ENCODE data around the gene ASB9. TPM values are rescaled to one million over a fixed set of nuclear protein-coding genes. Genes with fewer than 3 reads are reported as not detected.

The ASB9 gene
- total and polyA plus RNA-seq, 4 donors = 2.4 to 11.3 (median 2.9) TPM

GRCh38 chrX:15235001-15235400 is 34.9 kb downstream of the ASB9 start:
- H3K9ac ChIP-seq (ENCODE audit: low read depth in 1 of 2, low read length in 2 of 2) = no peak overlapping the region
- H3K9me3 ChIP-seq (ENCODE audit: control insufficient read depth in 4 of 4, low read length in 3 of 4) = no peaks in the 10 kb centered on the region
- H3K36me3 ChIP-seq (ENCODE audit: control insufficient read depth in 4 of 4, insufficient read depth in 3 of 4, low read depth in 1 of 4, low read length in 3 of 4) = peaks cover 0 to 3% (median 0%) of the 10 kb centered on the region in 4 donors
- H3K4me1 ChIP-seq (ENCODE audit: control insufficient read depth in 4 of 4, insufficient read depth in 4 of 4, low read length in 3 of 4) = no peaks in the 10 kb centered on the region
- 90% methylated on average over 1 of the region's 1 CpG for WGBS
- TF ChIP-seq RXRA (IDR thresholded peaks at IDR 0.05) (no peak), HNF4G (IDR thresholded peaks at IDR 0.05) (no peak), RAD21 (IDR thresholded peaks at IDR 0.05) (no peak), TAF1 (conservative IDR thresholded peaks at IDR 0.05) (no peak), HNF4A (conservative IDR thresholded peaks at IDR 0.05) (no peak), FOXA1 (IDR thresholded peaks at IDR 0.05) (no peak), EGR1 (IDR thresholded peaks at IDR 0.05; ENCODE audit: low read depth in 2 of 2) (no peak)
- TF ChIP-seq, protein P1, sequence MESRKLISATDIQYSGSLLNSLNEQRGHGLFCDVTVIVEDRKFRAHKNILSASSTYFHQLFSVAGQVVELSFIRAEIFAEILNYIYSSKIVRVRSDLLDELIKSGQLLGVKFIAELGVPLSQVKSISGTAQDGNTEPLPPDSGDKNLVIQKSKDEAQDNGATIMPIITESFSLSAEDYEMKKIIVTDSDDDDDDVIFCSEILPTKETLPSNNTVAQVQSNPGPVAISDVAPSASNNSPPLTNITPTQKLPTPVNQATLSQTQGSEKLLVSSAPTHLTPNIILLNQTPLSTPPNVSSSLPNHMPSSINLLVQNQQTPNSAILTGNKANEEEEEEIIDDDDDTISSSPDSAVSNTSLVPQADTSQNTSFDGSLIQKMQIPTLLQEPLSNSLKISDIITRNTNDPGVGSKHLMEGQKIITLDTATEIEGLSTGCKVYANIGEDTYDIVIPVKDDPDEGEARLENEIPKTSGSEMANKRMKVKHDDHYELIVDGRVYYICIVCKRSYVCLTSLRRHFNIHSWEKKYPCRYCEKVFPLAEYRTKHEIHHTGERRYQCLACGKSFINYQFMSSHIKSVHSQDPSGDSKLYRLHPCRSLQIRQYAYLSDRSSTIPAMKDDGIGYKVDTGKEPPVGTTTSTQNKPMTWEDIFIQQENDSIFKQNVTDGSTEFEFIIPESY (IDR thresholded peaks at IDR 0.05) = no peak
- no peak overlapping the region for H3K27ac ChIP-seq (ENCODE audit: low read depth in 1 of 2, low read length in 2 of 2)
- no peak overlapping the region for H3K4me3 ChIP-seq (ENCODE audit: low read depth in 1 of 3, low read length in 3 of 3)
- H3K27me3 ChIP-seq (ENCODE audit: control insufficient read depth in 4 of 4, insufficient read depth in 4 of 4, low read length in 3 of 4) = peaks cover 0 to 4% (median 0%) of the 10 kb centered on the region in 4 donors
- no peak for DNase-seq (ENCODE audit: low spot score)

DNA sequence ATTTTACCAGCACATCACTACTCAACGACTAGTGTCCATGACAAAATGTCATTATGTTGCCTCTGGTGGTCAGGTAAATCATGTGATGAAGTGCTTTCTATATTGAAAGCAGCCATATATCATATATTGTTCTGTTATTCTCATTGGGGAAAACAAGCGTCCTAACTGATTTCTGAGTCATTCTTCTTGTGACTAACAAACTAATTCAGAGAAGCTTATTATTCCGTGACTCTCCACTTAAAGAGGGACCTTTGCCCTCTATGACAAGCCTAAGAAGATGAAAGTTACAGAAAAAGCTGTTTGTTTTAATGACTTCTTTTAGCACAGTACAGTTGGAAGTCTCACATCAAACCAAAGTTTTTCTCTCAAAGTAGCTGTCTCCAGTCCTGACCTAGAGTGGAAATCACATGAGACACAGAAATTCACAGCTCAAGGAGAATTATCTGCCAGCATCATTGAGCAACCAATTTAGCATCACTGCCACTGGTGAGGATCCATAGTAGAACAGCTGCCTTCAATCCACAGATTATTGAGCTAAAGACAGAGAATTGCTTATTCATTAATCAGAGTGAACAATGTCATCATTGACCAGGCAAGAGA is 36.4 kb downstream of the ASB9 start:
- H3K4me3 ChIP-seq (ENCODE audit: low read depth in 1 of 3, low read length in 3 of 3) = no peak overlapping the region
- no peak overlapping the region for H3K9ac ChIP-seq (ENCODE audit: low read depth in 1 of 2, low read length in 2 of 2)
- H3K27me3 ChIP-seq (ENCODE audit: control insufficient read depth in 4 of 4, insufficient read depth in 4 of 4, low read length in 3 of 4) = peaks cover 0 to 4% (median 0%) of the 10 kb centered on the region in 4 donors
- no peaks in the 10 kb centered on the region for H3K4me1 ChIP-seq (ENCODE audit: control insufficient read depth in 4 of 4, insufficient read depth in 4 of 4, low read length in 3 of 4)
- H3K27ac ChIP-seq (ENCODE audit: low read depth in 1 of 2, low read length in 2 of 2) = no peak overlapping the region
- 85% methylated on average over 3 of the region's 3 CpGs for WGBS
- DNase-seq (ENCODE audit: low spot score) = no peak
- H3K36me3 ChIP-seq (ENCODE audit: control insufficient read depth in 4 of 4, insufficient read depth in 3 of 4, low read depth in 1 of 4, low read length in 3 of 4) = peaks cover 0 to 3% (median 0%) of the 10 kb centered on the region in 4 donors
- no peaks in the 10 kb centered on the region for H3K9me3 ChIP-seq (ENCODE audit: control insufficient read depth in 4 of 4, low read length in 3 of 4)
- TF ChIP-seq HNF4G (IDR thresholded peaks at IDR 0.05) = no peak
- no peak for TF ChIP-seq HNF4A (conservative IDR thresholded peaks at IDR 0.05)
- no peak for TF ChIP-seq SP1 (IDR thresholded peaks at IDR 0.05)
- TF ChIP-seq TAF1 (conservative IDR thresholded peaks at IDR 0.05) = no peak
- TF ChIP-seq RXRA (IDR thresholded peaks at IDR 0.05) = no peak
- TF ChIP-seq NR2F2 (IDR thresholded peaks at IDR 0.05) = no peak
- TF ChIP-seq, protein P2, sequence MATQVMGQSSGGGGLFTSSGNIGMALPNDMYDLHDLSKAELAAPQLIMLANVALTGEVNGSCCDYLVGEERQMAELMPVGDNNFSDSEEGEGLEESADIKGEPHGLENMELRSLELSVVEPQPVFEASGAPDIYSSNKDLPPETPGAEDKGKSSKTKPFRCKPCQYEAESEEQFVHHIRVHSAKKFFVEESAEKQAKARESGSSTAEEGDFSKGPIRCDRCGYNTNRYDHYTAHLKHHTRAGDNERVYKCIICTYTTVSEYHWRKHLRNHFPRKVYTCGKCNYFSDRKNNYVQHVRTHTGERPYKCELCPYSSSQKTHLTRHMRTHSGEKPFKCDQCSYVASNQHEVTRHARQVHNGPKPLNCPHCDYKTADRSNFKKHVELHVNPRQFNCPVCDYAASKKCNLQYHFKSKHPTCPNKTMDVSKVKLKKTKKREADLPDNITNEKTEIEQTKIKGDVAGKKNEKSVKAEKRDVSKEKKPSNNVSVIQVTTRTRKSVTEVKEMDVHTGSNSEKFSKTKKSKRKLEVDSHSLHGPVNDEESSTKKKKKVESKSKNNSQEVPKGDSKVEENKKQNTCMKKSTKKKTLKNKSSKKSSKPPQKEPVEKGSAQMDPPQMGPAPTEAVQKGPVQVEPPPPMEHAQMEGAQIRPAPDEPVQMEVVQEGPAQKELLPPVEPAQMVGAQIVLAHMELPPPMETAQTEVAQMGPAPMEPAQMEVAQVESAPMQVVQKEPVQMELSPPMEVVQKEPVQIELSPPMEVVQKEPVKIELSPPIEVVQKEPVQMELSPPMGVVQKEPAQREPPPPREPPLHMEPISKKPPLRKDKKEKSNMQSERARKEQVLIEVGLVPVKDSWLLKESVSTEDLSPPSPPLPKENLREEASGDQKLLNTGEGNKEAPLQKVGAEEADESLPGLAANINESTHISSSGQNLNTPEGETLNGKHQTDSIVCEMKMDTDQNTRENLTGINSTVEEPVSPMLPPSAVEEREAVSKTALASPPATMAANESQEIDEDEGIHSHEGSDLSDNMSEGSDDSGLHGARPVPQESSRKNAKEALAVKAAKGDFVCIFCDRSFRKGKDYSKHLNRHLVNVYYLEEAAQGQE (IDR thresholded peaks at IDR 0.05) = no peak
- TF ChIP-seq FOXA1 (IDR thresholded peaks at IDR 0.05) = no peak
- TF ChIP-seq JUND (IDR thresholded peaks at IDR 0.05) = no peak
- TF ChIP-seq EGR1 (IDR thresholded peaks at IDR 0.05; ENCODE audit: low read depth in 2 of 2) = no peak
- no peak for TF ChIP-seq CTCF (IDR thresholded peaks at IDR 0.05; ENCODE audit: low read depth, low read length, missing input control)
